GM10847 (cell line): ENCODE measurements around the gene SRCAP.

Experiments used
- POLR2A ChIP-seq: IDR thresholded peaks from 2 replicates; pipeline ENCODE4 v1.6.1; 2011; ENCODE audit not compliant: insufficient read length; ENCODE audit errors: extremely low read depth

Gene SRCAP

GRCh38 chr16:30677931-30678585, 20.9 kb upstream of the SRCAP start:
- no peak for TF ChIP-seq POLR2A

- TF ChIP-seq POLR2A, result no peak
Observed at GRCh38 chr16:30678586-30678970, 20.4 kb upstream of the SRCAP start.

DNA sequence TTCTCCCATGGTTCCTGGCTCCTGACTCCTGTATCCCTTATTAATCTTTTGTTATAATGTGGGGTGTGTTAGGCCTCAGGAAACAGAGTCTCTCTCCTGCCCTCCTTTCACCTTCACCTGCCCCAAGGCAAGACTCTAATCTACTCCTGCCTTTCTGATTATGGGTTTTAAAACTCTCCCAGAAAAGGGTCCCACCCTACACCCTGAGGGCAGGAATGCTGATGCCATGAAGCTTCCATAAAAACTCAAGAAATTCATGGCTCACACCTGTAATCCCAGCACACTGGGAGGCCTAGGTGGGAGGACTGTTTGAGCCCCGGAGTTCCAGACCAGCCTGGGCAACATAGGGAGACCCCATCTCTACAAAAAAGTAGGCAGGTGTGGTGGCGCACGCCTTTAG, 18.6 kb upstream of the SRCAP start:
- no peak for TF ChIP-seq POLR2A

DNA sequence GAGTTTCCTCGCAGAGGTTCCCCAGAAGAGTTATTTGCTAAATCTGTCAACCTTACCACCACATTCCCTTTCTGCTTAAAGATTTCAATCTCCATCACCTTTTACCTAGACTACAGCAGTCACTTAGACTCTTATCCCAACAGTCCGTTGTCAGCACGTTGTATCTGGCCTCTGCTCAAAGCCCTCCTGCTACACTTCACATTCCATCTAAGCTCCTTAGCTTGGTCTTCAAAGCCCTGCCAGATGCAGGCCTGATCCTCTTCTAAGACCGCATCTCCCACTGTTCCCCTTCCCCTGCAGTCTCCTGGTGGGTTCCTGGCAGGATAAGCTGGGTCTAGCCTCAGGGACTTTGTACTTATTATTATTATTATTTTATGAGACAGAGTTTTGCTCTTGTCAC, 10.3 kb upstream of the SRCAP start:
- no peak for TF ChIP-seq POLR2A

DNA sequence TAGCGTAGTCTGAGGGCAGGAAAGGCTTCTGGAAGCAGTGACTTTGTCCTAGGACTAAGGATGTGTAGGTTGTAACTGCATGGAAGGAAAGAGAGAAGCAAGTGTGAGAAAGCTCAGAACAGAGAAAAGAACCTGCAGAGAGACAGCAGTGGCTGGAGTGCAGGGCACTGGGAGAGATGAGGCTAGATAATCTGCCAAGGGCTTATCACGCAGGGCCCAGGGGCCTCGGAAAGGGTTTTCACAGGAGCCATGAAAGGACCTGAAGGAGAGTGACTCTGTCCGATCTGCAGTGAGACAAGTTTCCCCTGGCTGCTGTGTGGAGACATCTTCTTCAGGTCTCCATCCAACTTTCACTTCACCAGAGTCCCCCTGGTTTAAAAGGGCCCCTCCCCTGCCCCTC, 7.1 kb upstream of the SRCAP start:
- no peak for TF ChIP-seq POLR2A

DNA sequence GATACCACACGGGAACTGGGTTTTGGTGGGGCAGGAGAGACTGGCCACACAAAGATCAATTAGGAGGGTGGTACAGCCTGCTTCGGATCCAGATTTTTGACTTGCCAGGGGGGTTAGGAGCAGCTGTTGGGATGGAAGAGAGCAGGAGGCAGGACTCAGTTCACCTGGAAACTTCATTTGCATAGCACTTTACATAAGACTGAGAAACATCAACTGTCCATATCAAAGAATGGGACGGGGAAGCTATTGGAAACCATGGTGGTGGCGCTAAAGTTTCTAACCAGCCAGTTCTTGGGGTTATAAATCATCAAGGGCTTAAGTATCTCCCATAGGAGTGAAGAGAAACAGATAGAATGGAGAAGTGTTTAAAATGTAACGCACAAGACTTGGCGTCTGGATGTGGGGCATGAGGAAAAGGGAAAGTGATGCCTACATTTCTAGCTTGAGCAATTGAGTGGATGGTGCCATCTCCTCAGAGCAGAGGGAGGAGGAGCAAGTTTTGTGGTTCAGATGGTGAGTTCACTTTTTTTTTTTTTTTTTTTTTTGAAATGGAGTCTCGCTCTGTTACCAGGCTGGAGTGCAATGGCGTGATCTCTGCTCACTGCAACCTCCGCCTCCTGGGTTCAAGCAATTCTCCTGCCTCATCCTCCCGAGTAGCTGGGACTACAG, 6.4 kb upstream of the SRCAP start:
- no peak for TF ChIP-seq POLR2A

- TF ChIP-seq POLR2A, result no peak
Observed at GRCh38 chr16:30694926-30695693, 3.9 kb upstream of the SRCAP start.

- TF ChIP-seq POLR2A, result no peak
Observed at GRCh38 chr16:30697264-30698138, 1.5 kb upstream of the SRCAP start.

GRCh38 chr16:30698139-30698815, 694 bp upstream of the SRCAP start:
- peak; percentile 87 for TF ChIP-seq POLR2A

- TF ChIP-seq POLR2A, result no peak
Observed at GRCh38 chr16:30699615-30700099, 686 bp downstream of the SRCAP start.

DNA sequence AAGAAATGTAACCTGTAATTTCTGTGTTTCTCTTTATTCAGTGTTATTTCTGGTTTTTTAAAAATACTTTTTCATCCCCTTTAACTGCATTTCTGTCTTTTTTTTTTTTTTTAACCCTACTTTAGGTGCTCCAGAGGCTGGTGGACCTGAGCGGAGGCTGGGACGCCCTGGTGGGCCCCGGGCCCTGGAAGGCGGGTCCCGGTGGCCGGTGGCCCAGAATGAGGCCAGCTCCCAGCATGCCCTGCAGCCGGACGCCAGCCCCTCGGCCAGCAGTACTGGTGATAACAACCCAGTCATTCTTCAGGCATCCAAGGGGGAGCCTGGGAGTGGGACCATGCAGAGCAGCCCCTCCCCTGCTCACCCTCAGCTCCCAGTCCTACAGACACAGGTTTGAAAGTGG, 1.5 kb downstream of the SRCAP start:
- TF ChIP-seq POLR2A, result no peak

DNA sequence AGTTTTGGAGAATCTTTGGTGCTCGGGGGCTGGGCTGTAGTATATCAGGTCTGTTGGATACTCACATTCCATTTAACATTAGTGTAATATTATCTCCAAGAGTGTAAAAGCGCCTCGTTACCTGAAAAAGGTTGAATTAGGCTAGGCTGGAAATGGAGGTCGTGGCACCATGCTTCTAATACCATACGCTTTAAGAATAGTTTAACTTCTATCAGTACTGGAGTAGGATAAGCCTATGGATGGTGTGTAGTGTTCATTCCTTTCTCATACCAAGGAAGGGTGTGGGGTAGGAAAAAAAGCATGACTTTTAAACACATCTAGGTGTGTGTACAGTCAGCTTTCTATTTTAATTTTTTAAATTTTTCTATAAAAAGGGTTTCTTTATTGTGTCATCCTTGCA, 2.0 kb downstream of the SRCAP start:
- TF ChIP-seq POLR2A, result no peak

DNA sequence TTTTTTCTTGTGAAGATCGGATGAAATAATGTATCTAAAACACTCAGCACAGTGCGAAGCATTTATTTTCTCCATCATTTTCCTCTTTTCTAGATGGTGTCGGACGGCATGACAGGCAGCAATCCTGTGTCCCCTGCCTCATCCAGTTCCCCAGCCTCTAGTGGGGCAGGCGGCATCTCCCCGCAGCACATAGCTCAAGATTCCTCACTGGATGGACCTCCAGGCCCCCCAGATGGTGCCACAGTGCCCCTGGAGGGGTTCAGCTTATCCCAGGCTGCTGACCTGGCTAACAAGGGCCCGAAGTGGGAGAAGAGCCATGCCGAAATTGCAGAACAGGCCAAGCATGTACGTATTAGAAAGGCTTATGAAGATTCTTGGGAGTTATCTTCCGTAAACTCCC, 5.0 kb downstream of the SRCAP start:
- TF ChIP-seq POLR2A, result no peak

- no peak for TF ChIP-seq POLR2A
Observed at GRCh38 chr16:30706046-30706445, 7.1 kb downstream of the SRCAP start.

DNA sequence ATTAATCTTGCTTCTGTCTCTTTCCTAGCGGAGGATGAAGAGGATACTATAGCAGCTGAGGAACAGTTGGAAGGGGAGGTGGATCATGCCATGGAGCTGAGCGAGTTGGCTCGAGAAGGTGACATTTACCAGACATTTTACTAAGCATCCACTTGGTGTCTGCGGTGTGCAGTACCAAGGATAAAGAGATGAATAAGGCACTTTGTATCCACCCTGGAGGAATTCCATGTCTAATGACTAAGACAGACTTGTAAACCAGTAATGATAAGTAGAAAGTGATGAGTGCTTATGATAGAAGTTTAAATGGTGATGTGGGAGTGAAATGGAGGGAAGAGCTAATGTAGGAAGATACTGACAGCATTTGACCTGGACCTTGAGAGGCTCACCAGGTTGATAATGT, 12.0 kb downstream of the SRCAP start:
- TF ChIP-seq POLR2A, result no peak

DNA sequence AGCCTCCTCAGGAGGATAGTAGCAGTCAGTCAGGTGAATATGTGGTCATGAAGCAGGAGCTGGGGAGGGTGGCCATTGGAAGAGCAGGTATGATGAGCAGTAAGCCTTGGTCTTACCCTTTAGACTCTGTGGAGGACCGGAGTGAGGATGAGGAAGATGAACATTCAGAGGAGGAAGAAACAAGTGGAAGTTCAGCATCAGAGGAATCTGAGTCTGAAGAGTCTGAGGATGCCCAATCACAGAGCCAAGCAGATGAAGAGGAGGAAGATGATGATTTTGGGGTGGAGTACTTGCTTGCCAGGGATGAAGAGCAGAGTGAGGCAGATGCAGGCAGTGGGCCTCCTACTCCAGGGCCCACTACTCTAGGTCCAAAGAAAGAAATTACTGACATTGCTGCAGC, 12.7 kb downstream of the SRCAP start:
- TF ChIP-seq POLR2A, result no peak
